HG03460 (cell line): ENCODE measurements around the gene GDF7.

Source experiments
- ATAC-seq: cut with Tn5 transposase; IDR thresholded peaks from one replicate; pipeline ENCODE4 v1.9.1; 2021; ENCODE audit not compliant: unreplicated experiment

GDF7 gene

DNA sequence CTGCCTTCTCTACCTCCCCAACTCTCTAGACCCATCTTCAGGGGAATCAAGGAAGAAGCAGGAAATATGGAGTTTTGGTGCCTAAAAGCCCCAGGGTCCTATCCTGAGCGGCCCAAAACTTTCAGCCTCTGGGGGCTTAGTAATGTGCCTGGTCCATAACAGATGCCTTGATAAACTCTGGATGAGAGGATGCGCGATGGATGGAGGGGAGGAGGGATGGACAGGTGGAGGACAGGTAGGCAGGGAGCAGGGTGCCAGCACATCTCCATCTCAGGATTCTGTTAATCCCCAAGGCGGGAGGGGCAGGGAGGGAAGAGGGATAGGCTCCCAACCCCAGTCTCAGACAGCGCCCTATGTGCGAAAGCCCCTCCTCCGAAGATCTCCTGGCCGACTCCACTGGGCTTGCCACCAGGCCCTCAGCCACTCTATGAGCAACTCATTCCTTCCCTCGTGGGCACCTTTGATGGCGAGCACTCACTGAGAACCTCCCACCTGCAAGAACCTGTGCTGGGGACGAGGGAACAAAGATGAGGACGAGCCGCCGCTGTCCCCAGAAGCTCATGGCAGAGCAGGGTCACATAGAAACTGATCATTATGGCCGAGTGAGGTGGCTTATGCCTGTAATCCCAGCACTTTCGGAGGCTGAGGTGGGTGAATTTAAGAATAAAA, 39.1 kb upstream of the GDF7 start:
- ATAC-seq: no peak

GRCh38 chr2:20629181-20629580, 37.8 kb upstream of the GDF7 start:
- no peak for ATAC-seq

DNA sequence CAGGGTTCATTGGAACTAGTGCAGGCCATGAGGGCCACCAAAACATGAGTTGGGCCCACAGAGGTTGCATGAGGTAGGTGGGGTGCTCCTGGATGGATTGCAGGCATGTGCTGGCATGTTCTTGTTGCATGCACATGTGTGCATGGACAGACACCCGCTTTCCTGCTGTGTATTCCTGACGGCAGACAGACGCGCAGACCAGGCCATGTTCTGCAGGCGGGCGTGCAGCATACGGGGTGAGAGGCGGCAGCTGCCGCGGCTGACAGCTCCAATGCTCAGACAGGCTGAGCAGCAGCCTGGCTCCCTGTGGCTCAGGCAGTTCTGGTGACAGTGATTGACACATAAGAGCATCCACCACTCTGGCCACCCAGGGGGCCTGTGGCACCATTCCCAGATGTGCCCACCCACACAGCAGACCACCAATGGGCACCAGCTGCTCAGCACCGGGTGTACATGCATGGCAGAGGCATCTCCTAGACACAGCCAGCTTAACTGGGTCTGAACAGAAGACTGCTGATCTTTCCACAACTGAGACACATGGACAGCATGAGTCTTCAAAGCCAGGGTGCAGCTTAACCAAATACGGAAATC, 37.3 kb upstream of the GDF7 start:
- ATAC-seq: no peak

- ATAC-seq: no peak
These were observed 36.0 kb upstream of the GDF7 start for GRCh38 chr2:20630967-20631366.

GRCh38 chr2:20631617-20632307, 35.2 kb upstream of the GDF7 start:
- no peak for ATAC-seq

GRCh38 chr2:20632446-20632990, 34.4 kb upstream of the GDF7 start:
- no peak for ATAC-seq

- ATAC-seq: no peak
These were observed 33.9 kb upstream of the GDF7 start for GRCh38 chr2:20633001-20633400.

DNA sequence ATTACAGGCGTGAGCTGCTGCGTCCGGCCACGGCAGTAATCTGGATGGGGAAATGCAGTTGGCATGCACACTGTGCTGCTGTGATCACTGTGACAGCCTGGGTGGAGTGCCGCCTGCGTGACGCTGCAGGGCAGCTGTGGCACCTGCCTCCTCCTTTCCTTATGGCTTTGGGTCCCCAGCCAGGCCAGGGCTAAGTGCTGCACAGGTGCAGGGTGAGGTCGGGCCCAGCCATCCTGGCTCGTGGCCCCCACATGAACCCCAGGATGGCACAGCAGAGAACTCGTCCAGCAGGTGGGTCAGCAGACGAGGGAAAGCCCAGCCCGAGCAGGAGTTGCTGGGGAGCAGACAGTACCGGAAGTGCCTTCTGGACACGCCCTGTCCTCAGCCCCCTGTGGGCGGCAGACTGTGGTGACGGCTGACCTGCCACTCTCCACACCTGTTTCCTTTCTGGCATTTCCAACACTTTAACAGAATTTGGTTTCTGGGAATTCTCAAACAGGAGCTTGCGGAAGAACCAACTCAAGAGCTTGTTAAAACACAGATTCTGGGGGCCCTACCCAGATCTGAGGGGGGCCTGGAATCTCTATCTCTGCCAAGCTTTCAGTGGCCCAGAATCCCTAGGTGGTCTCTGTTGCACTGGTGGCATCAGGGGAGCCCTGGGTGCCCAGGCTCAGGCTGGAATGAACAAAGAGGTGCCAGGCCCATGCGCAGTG, 33.0 kb upstream of the GDF7 start:
- peak; percentile 41 for ATAC-seq

- ATAC-seq: no peak
These were observed 32.3 kb upstream of the GDF7 start for GRCh38 chr2:20634507-20635112.

DNA sequence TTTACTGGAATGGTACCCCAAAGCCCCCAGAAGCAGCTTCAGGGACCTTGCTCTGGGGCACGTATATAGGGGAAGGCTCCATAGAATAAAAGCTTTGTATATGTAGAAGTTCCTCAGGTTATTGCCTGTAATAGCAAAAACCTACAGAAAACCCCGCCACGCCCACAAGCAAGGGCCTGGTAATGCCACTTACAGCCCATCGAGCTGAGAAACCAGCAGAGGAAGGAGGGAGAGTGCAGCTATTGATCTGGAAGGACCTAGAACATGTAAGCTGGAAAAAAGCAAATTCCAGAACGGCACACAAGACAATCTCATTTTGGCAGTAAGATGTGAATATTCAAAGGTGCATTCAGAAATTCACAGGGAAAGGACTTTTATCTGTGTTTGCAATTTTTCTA, 31.8 kb upstream of the GDF7 start:
- no peak for ATAC-seq

GRCh38 chr2:20635675-20636584, 31.0 kb upstream of the GDF7 start:
- peak; percentile 73 for ATAC-seq

DNA sequence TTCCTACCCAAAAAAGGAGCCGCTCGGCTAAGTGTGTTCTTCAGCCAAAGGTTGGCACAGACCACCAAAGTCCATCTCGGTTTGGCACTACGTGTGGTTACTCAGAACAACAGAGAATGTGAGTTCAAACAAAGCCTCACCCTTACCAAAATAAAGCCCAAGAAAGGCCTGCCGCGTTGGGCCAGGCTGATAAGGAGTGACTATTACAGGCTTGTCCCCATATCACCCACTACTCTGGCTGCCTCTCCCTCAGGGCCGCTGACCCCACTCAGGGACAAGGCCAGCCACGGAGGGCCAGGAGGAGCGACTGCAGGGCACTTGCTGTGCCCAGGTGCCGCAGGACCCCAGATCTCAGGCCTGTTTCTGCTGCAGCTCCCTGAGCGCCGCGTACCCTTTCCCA, 29.8 kb upstream of the GDF7 start:
- no peak for ATAC-seq

GRCh38 chr2:20638014-20638413, 28.9 kb upstream of the GDF7 start:
- ATAC-seq: no peak

- no peak for ATAC-seq
These were observed 28.1 kb upstream of the GDF7 start for GRCh38 chr2:20638646-20639430.

- no peak for ATAC-seq
These were observed 26.4 kb upstream of the GDF7 start for GRCh38 chr2:20640411-20641122.

- ATAC-seq: no peak
These were observed 25.6 kb upstream of the GDF7 start for GRCh38 chr2:20641123-20641985.

- ATAC-seq: peak; percentile 97
These were observed 24.6 kb upstream of the GDF7 start for GRCh38 chr2:20642055-20642971.
